HG02943 (cell line): ENCODE results near the gene DDIT3.
A peak's percentile ranks its signal among the peaks of the same experiment; 100 is the strongest.
"Not testable (repeated sequence)": the region's sequence is repeated elsewhere in the genome, so short reads cannot be mapped to it uniquely, and the experiment has no call there.

Source experiments
- ATAC-seq: cut with Tn5 transposase; IDR thresholded peaks from one replicate; pipeline ENCODE4 v1.9.1; 2021; ENCODE audit warnings: mild to moderate bottlenecking, low read depth, moderate library complexity; ENCODE audit not compliant: unreplicated experiment

DDIT3 gene, protein sequence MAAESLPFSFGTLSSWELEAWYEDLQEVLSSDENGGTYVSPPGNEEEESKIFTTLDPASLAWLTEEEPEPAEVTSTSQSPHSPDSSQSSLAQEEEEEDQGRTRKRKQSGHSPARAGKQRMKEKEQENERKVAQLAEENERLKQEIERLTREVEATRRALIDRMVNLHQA

GRCh38 chr12:57520053-57520818 is at the start of gene DDIT3:
DDIT3 (minus strand) TSS chr12:57520514; CDS start chr12:57517406, 3,108 bp downstream.
- peak; percentile 60 for ATAC-seq

GRCh38 chr12:57569858-57570257 is 49.5 kb upstream of the DDIT3 start:
- ATAC-seq = no peak

DNA sequence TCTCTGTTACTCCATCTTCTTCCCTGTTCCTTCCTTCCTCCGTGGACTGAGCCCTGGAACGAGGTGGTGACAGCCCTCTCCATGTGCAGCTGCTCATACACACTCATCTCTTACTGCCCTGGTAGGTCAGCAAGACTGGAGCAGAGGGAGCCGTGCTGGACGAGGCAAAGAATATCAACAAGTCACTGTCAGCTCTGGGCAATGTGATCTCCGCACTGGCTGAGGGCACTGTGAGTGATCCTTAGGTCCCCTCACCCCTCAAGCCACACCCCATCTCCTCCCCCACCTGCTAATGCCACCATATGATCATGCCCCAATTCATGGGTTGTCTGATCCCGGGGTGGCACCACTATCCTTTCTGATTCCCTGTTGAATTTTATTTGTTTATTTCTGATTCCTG is 48.5 kb upstream of the DDIT3 start:
- no peak for ATAC-seq

- no peak for ATAC-seq
Observed at GRCh38 chr12:57564178-57564740, 43.9 kb upstream of the DDIT3 start.

DNA sequence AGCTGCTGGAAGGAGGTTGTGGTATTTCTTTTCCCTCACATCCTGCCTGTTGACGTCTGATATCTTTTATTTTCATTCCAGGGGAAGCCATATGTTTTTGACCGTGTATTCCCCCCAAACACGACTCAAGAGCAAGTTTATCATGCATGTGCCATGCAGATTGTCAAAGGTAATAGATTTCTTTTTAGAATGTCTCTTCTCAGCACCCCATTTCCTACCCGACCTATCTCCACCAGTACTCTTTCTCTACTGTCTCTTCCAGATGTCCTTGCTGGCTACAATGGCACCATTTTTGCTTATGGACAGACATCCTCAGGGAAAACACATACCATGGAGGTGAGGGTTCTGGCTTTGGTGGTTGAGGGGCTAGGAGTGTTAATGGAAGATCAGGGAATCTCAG is 43.0 kb upstream of the DDIT3 start:
- no peak for ATAC-seq

GRCh38 chr12:57561117-57561516 is 40.8 kb upstream of the DDIT3 start:
- ATAC-seq = not testable (repeated sequence)

GRCh38 chr12:57560516-57560915 is 40.2 kb upstream of the DDIT3 start:
- ATAC-seq = no peak

DNA sequence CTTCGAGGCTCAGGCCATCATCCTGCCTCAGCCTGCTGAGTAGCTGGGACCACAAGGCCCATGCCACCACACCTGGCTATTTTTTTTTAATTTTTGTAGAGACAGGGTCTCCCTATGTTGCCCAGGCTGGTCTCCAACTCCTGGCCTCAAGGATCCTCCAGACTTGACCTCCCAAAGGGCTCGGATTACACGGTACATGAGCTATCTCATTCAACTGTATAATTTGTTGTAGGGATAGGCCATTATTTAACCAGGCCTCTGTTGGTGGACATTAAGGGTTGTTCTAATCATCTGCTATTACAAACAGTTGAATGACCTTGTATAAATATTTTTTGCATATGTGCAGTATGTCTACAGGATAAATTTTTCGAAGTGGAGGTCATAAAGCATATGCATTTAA is 38.5 kb upstream of the DDIT3 start:
- ATAC-seq = no peak

GRCh38 chr12:57554897-57555296 is 34.6 kb upstream of the DDIT3 start:
- ATAC-seq = no peak

DNA sequence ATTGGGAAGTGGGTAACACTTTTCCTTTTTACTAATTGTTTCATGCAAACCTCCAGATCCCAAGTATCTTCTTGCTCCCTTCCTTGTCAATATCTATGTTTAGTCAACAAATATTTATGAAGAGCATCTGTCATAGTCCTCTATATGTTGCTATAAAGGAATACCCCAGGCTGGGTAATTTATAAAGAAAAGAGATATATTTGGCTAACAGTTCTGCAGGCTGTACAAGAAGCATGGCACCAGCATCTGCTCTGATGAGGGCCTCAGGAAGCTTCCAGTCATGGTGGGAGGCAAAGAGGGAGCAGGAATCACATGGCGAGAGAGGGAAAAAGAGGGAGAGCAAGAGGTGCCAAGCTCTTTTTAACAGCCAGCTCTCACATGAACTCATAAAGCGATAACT is 34.1 kb upstream of the DDIT3 start:
- no peak for ATAC-seq

GRCh38 chr12:57553343-57554202 is 33.3 kb upstream of the DDIT3 start:
- ATAC-seq = no peak

DNA sequence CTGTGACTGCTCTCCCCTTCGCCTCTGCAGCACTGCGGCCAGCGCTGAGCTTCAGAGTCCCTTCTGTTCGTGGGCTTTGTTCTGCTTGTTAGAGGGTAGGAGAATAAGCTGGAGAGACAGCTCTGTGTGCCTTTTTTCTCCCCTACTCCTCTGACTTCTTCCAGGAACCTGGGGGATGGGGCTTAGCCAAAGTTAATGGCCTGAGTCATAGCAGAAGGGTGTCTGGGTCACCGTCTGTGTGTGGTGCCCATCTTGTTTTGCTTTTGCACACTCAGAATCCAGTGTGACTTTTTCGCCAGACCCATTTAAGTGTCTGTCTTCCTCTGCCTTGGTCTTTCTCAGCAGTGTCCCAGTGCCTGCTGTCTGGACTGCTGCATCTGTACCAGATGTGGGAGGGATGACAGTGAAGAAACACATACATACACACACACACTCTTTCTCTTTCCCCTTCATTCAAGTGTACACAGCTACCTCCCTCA is 32.6 kb upstream of the DDIT3 start:
- ATAC-seq = no peak

GRCh38 chr12:57552306-57552651 is 32.0 kb upstream of the DDIT3 start:
- no peak for ATAC-seq

GRCh38 chr12:57551637-57552305 is 31.5 kb upstream of the DDIT3 start:
- ATAC-seq = no peak

DNA sequence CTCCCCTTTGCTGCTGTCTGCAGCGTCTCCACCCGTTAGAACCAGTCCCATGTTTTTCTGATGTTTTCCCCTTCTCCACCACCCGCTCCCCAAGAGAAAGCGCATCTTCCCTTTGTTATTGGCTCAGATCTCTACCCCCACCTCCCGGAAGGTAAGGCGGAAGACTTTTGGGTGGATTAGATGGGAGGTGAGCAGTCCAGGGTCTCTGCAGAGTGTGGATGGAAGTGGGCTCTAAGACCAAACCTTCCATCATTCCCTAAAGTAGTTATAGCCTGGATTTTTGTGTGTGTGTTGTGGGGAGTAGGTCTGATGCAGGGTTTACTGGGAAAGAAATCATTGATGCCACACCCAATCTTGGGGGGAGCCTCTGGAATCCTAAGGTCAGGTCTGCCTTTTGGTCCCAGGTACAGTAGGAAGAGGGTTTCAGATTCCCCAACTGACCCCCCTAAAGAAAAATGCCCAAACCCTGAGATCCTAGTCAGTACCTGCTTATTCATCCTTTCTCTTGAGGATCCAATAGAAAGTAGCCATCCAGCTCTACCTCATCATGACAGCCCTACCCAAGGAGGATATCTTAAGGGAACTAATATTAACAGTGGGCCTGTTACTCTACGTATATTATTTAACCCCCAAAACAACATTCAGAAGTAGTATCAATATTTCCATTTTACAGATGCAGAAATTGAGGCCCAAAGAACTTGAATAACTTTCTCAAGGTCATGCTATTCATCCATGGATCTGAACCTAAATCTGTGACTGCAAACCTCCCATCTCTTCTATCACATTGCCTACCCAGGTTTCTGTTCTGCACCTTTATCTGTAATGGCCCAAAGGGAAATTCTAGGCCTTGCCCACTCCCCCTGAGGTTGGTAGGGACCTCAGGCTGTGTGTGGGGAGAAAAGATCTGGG is 30.6 kb upstream of the DDIT3 start:
- no peak for ATAC-seq

GRCh38 chr12:57549909-57550640 is 29.8 kb upstream of the DDIT3 start, which contains the start of gene KIF5A:
KIF5A (plus strand) TSS chr12:57550044; CDS start chr12:57550272, 228 bp downstream.
- no peak for ATAC-seq

DNA sequence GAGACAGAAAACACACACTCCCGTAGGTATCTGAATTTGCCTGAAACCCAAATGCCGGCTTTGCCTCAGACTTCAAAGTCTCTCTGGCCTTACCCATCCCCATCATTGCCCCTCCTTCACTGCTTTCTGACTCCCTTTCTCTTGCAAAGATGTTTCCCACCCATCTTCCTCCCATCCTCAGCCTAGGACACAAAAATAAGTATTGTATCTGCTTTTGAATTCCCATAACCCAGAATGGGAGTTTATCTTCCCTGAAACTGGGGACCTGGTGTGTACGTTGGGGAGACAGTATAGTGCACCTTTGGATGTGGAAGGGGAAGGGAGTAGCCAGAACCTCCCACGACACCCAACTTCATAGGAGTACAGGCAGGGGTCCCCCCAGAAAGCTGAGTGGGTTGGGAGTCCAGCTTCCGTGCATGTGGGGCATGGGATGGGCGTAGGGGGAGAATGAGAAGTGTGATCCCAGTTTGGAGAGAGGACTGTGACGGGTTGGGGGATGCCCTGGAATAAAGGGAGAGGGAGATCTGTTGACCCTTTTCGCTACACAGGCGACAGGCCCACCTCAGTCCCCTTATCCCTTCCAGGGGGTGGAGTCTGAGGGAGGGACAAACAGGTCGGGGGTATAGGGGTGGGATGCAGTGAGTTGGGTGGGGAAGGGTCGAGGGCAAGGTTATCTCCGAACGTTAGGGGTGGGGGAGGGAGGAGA is 29.0 kb upstream of the DDIT3 start:
- ATAC-seq = no peak

DNA sequence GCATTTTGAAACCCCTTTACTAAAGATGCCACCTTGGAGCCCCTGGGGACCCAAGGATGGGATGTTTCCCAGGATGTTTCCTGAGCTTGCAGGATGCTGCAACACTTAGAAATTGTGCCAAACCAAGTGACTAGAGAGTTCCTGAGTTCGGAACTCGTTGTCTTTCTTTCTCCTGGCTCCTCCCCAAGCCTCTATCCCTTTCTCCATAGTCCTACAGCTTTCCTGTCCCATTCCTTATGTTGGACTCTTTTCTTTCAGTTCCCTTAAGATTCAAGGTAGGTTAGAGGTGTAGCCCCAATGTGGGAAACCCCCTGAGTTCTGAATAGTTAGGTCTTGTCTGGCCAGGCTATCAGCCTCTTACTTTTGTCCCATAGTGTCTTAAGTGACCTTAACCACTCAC is 28.2 kb upstream of the DDIT3 start:
- no peak for ATAC-seq
